GM12878 (cell line): ENCODE data around the gene CST6. TPM values are rescaled to one million over a fixed set of nuclear protein-coding genes. Genes with fewer than 3 reads are reported as not detected.

Source experiments
- BCL11A ChIP-seq: IDR thresholded peaks from 2 replicates; pipeline ENCODE4 v1.6.1; 2011; ENCODE audit warnings: low read depth, low read length
- ESRRA ChIP-seq: IDR thresholded peaks from 2 replicates; pipeline ENCODE4 v1.6.1; 2012; ENCODE audit warnings: mild to moderate bottlenecking, low read length, improper control_type of control experiment
- FOXM1 ChIP-seq: IDR thresholded peaks from 2 replicates; pipeline ENCODE4 v1.6.1; 2012; ENCODE audit warnings: low read depth, mild to moderate bottlenecking, inconsistent platforms, low read length, moderate library complexity
- JUNB ChIP-seq: IDR thresholded peaks from 2 replicates; pipeline ENCODE4 v1.6.1; 2016; ENCODE audit warnings: antibody characterized with exemption, mild to moderate bottlenecking
- POLR2AphosphoS2 ChIP-seq: IDR thresholded peaks from 2 replicates; pipeline ENCODE4 v1.6.1; 2011; ENCODE audit warnings: low read depth, mild to moderate bottlenecking, low read length, improper control_type of control experiment, moderate library complexity
- RAD21 ChIP-seq: IDR thresholded peaks from 2 replicates; pipeline ENCODE4 v1.6.1; 2011; ENCODE audit warnings: mild to moderate bottlenecking, low read depth, low read length, moderate library complexity; ENCODE audit not compliant: insufficient read depth
- RCOR1 ChIP-seq: conservative IDR thresholded peaks from 2 replicates; pipeline ENCODE4 v1.6.1; 2012; ENCODE audit warnings: low read depth, low read length, improper control_type of control experiment
- RELA ChIP-seq: fragments of 450-650 bp; IDR thresholded peaks from 2 replicates; pipeline ENCODE4 v1.8.0; 2014; ENCODE audit warnings: borderline replicate concordance; ENCODE audit not compliant: partially characterized antibody
- SP1 ChIP-seq: IDR thresholded peaks from one replicate; pipeline ENCODE4 v1.6.1; 2011; ENCODE audit warnings: low read depth, low read length
- USF1 ChIP-seq: IDR thresholded peaks from 2 replicates; pipeline ENCODE4 v1.6.1; 2011; ENCODE audit warnings: borderline replicate concordance, low read depth, mild to moderate bottlenecking, moderate library complexity, mixed read lengths, low read length; ENCODE audit not compliant: insufficient read depth; ENCODE audit errors: extremely low read length
- WRNIP1 ChIP-seq: IDR thresholded peaks from 2 replicates; pipeline ENCODE4 v1.6.1; 2011; ENCODE audit warnings: low read depth, low read length, improper control_type of control experiment, borderline replicate concordance
- ZNF24 ChIP-seq: fragments of 450-650 bp; IDR thresholded peaks from 2 replicates; pipeline ENCODE4 v1.6.1; 2017; ENCODE audit warnings: antibody characterized with exemption, mild to moderate bottlenecking
- ZNF592 ChIP-seq: fragments of 450-650 bp; IDR thresholded peaks from 2 replicates; pipeline ENCODE4 v1.6.1; 2017; ENCODE audit warnings: mild to moderate bottlenecking, moderate library complexity
- polyA plus RNA-seq, 11 experiments: library from polyadenylated mRNA; depleted of rRNA in 4 of 11; unstranded in 6 of 11; stranded (reverse) in 5 of 11; fragments of >200 nt; fragmentation: Nextera tagmentation in 4 of 11; fragmentation: Illumina TruSeq in 1 of 11; extraction: Ambion mirVana in 4 of 11; extraction: Trizol in 1 of 11; gene quantifications; 1 replicate in 1 of 11; 2 replicates in 10 of 11; pipeline versions ENCODE4 v1.2.1 to v1.2.3, GENCODE V29; 2011 to 2016; ENCODE audit warnings: inconsistent platforms in 2 of 11, missing spikeins in 2 of 11, low read depth in 1 of 11
- total RNA-seq, 4 experiments: library from RNA; depleted of rRNA in 3 of 4; stranded (reverse); fragments of >200 nt in 3 of 4; fragmentation: Illumina TruSeq in 1 of 4; extraction: Trizol in 1 of 4; gene quantifications; 2 replicates each; pipeline versions ENCODE4 v1.2.1 to v1.2.3, GENCODE V29; 2013 to 2021
- TF ChIP-seq, protein P1 (sequence below): fragments of 450-650 bp; formaldehyde crosslinking; IDR thresholded peaks from 2 replicates; pipeline ENCODE4 v1.4.0; 2022; ENCODE audit warnings: mild to moderate bottlenecking, moderate library complexity
- TF ChIP-seq, protein P2 (sequence below): IDR thresholded peaks from 2 replicates; pipeline ENCODE4 v1.6.1; 2012; ENCODE audit warnings: low read length, inconsistent platforms
- TF ChIP-seq, protein P3 (sequence below): fragments of 450-650 bp; IDR thresholded peaks from 2 replicates; pipeline ENCODE4 v1.6.1; 2018; ENCODE audit warnings: mild to moderate bottlenecking, low read depth, moderate library complexity; ENCODE audit not compliant: partially characterized antibody

The CST6 gene
- total and polyA plus RNA-seq, 10 of the 15 experiments (the other 5 are each of a cell fraction or from before 2014, with no cell fraction given) = not detected

DNA sequence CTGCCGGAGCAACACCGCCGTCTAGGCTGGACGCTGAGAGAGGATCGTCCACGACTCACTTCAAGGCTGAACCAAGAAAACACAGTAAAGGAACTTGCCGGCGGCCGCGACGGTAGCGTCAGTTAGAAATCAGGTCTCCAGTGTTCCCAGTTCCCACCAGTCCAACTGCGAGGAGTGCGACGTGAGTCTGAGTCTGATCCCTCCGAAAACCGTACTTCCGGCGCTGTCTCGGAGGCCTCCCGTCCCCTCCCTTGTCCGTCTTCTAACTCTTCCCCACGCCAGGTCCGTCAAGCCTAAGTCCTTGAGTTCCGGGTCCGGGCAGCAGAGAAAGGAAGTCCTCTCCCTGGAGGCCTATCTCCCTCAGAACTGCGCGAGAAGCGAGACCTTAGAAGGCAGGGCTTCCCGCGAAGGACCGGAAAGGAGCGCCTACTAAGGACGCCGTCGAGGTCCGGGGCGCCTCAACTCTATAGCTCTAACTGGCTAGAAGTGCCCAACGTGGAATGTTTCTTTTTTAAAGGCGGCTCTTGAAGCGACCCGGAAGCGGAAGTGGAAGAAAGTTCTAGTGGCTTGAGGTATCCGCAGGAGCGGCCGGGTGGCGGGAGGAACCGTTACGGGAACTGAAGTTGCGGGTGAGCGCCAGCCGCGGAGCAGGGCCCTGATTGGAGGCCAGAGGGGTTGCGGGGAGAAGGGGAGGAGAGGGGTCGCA, 9.7 kb upstream of the CST6 start, which contains the start of the genes BANF1 and EIF1AD (continued):
- TF ChIP-seq, protein P1, sequence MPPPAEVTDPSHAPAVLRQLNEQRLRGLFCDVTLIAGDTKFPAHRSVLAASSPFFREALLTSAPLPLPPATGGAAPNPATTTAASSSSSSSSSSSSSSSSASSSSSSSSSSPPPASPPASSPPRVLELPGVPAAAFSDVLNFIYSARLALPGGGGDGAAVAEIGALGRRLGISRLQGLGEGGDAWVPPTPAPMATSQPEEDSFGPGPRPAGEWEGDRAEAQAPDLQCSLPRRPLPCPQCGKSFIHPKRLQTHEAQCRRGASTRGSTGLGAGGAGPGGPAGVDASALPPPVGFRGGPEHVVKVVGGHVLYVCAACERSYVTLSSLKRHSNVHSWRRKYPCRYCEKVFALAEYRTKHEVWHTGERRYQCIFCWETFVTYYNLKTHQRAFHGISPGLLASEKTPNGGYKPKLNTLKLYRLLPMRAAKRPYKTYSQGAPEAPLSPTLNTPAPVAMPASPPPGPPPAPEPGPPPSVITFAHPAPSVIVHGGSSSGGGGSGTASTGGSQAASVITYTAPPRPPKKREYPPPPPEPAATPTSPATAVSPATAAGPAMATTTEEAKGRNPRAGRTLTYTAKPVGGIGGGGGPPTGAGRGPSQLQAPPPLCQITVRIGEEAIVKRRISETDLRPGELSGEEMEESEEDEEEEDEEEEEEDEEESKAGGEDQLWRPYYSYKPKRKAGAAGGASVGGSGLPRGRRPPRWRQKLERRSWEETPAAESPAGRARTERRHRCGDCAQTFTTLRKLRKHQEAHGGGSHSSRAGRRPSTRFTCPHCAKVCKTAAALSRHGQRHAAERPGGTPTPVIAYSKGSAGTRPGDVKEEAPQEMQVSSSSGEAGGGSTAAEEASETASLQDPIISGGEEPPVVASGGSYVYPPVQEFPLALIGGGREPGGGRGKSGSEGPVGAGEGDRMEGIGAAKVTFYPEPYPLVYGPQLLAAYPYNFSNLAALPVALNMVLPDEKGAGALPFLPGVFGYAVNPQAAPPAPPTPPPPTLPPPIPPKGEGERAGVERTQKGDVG (CRISPR knock-in tag) = no peak
- TF ChIP-seq ZNF24 = no peak
- peak; percentile 14 for TF ChIP-seq USF1
- TF ChIP-seq, protein P2, sequence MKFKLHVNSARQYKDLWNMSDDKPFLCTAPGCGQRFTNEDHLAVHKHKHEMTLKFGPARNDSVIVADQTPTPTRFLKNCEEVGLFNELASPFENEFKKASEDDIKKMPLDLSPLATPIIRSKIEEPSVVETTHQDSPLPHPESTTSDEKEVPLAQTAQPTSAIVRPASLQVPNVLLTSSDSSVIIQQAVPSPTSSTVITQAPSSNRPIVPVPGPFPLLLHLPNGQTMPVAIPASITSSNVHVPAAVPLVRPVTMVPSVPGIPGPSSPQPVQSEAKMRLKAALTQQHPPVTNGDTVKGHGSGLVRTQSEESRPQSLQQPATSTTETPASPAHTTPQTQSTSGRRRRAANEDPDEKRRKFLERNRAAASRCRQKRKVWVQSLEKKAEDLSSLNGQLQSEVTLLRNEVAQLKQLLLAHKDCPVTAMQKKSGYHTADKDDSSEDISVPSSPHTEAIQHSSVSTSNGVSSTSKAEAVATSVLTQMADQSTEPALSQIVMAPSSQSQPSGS = no peak
- TF ChIP-seq FOXM1 = peak; percentile 72; the same call in 1 of the 2 replicates
- TF ChIP-seq RAD21 = no peak
- peak; percentile 87 for TF ChIP-seq SP1
- TF ChIP-seq RELA = no peak
- TF ChIP-seq ZNF592 = no peak
- TF ChIP-seq RCOR1 = peak; percentile 89; the same call in 1 of the 2 replicates
- peak; percentile 82 for TF ChIP-seq POLR2AphosphoS2
- peak; percentile 49; the same call in 1 of the 2 replicates for TF ChIP-seq ESRRA
- TF ChIP-seq JUNB = peak; percentile 20; the same call in 1 of the 2 replicates
- TF ChIP-seq WRNIP1 = peak; percentile 99
- TF ChIP-seq, protein P3, sequence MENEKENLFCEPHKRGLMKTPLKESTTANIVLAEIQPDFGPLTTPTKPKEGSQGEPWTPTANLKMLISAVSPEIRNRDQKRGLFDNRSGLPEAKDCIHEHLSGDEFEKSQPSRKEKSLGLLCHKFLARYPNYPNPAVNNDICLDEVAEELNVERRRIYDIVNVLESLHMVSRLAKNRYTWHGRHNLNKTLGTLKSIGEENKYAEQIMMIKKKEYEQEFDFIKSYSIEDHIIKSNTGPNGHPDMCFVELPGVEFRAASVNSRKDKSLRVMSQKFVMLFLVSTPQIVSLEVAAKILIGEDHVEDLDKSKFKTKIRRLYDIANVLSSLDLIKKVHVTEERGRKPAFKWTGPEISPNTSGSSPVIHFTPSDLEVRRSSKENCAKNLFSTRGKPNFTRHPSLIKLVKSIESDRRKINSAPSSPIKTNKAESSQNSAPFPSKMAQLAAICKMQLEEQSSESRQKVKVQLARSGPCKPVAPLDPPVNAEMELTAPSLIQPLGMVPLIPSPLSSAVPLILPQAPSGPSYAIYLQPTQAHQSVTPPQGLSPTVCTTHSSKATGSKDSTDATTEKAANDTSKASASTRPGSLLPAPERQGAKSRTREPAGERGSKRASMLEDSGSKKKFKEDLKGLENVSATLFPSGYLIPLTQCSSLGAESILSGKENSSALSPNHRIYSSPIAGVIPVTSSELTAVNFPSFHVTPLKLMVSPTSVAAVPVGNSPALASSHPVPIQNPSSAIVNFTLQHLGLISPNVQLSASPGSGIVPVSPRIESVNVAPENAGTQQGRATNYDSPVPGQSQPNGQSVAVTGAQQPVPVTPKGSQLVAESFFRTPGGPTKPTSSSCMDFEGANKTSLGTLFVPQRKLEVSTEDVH = peak; percentile 98
- TF ChIP-seq BCL11A = 0 out of 2 replicates have a peak, but pooled peaks have one; percentile 21
